Bronchial epithelial cell (primary cell): Measurements from ENCODE around the gene WDR82. TPM values are rescaled to one million over a fixed set of nuclear protein-coding genes. Genes with fewer than 3 reads are reported as not detected.

Experiments
- DNase-seq: peaks from one replicate; pipeline ENCODE4 v3.0.0-alpha.2; 2010; ENCODE audit warnings: low read depth
- FAIRE-seq: peaks from 2 replicates; lab custom pipeline; 2011; peaks lifted over from hg19 to GRCh38; lab: Jason Lieb, UNC
- H3K27me3 ChIP-seq: 2 replicates; pipeline ENCODE4 v1.5.1; 2011; ENCODE audit warnings: low read length; ENCODE audit not compliant: control insufficient read depth, insufficient read depth
- H3K36me3 ChIP-seq: 2 replicates; pipeline ENCODE4 v1.5.1; 2011; ENCODE audit warnings: low read length; ENCODE audit not compliant: control insufficient read depth, insufficient read depth
- H3K4me3 ChIP-seq: 2 replicates; pipeline ENCODE4 v1.5.1; 2011; ENCODE audit warnings: mild to moderate bottlenecking, low read depth, low read length, control low read depth
- CTCF ChIP-seq: IDR thresholded peaks from 2 replicates; pipeline ENCODE4 v1.5.1; 2011; ENCODE audit warnings: mild to moderate bottlenecking, moderate library complexity, low read length, control low read depth, inconsistent platforms; ENCODE audit not compliant: insufficient read depth, severe bottlenecking
- total RNA-seq: library from RNA; depleted of rRNA; stranded (reverse); fragments of >200 nt; gene quantifications from 2 replicates; pipeline ENCODE4 v1.2.1, GENCODE V29; 2014

Gene WDR82
- total RNA-seq, 1 donor from 2014 or later: 61.3 TPM

- Histone ChIP-seq H3K4me3 (peak overlapping the region; percentile 27), H3K36me3 (no peaks in the 10 kb centered on the region), H3K27me3 (no peaks in the 10 kb centered on the region)
- TF ChIP-seq CTCF: no peak
- DNase-seq (peak; percentile 68), FAIRE-seq (no peak)
Observed at GRCh38 chr3:52317208-52318000, 39.0 kb upstream of the WDR82 start.

- FAIRE-seq (no peak), DNase-seq (no peak)
- no peak for TF ChIP-seq CTCF
- Histone ChIP-seq H3K36me3 (no peaks in the 10 kb centered on the region), H3K27me3 (no peaks in the 10 kb centered on the region), H3K4me3 (no peak within 1 kb of the TSS)
Observed at GRCh38 chr3:52315977-52316764, 37.7 kb upstream of the WDR82 start, which contains the start of gene DNAH1. Gene DNAH1, plus strand, starts transcription at chr3:52316319. Its CDS starts 6,124 bp downstream, at chr3:52322443.

- no peak for TF ChIP-seq CTCF
- DNase-seq (no peak), FAIRE-seq (no peak)
- Histone ChIP-seq H3K27me3 (no peaks in the 10 kb centered on the region), H3K36me3 (no peaks in the 10 kb centered on the region), H3K4me3 (no peak overlapping the region)
Observed at GRCh38 chr3:52315006-52315405, 36.6 kb upstream of the WDR82 start.

- no peaks in the 10 kb centered on the region for H3K27me3 ChIP-seq
- H3K36me3 ChIP-seq: no peaks in the 10 kb centered on the region
- FAIRE-seq: no peak
- no peak for TF ChIP-seq CTCF
- H3K4me3 ChIP-seq: no peak overlapping the region
- DNase-seq: no peak
Observed at GRCh38 chr3:52314489-52314888, 36.0 kb upstream of the WDR82 start.

GRCh38 chr3:52313774-52314188 lies 35.3 kb upstream of the WDR82 start:
- Histone ChIP-seq H3K27me3 (no peaks in the 10 kb centered on the region), H3K36me3 (no peaks in the 10 kb centered on the region), H3K4me3 (no peak overlapping the region)
- DNase-seq: peak; percentile 38
- no peak for TF ChIP-seq CTCF
- FAIRE-seq: no peak
